ENCODE results near the gene PNMA8C.
A peak's percentile ranks its signal among the peaks of the same experiment; 100 is the strongest.
"Not testable (repeated sequence)": the region's sequence is repeated elsewhere in the genome, so short reads cannot be mapped to it uniquely, and the experiment has no call there.

Gene PNMA8C

GRCh38 chr19:46411088-46411924 is 17.4 kb downstream of the PNMA8C start:
- DNase-seq = no peak

- DNase-seq = no peak
These were observed 18.3 kb downstream of the PNMA8C start for GRCh38 chr19:46410205-46411087.

GRCh38 chr19:46409191-46409590 is 19.5 kb downstream of the PNMA8C start:
- no peak for DNase-seq

GRCh38 chr19:46408664-46409039 is 20.1 kb downstream of the PNMA8C start:
- no peak for DNase-seq

- DNase-seq = no peak
These were observed 20.7 kb downstream of the PNMA8C start for GRCh38 chr19:46407856-46408663.

GRCh38 chr19:46406976-46407375 is 21.8 kb downstream of the PNMA8C start:
- no peak for DNase-seq

- peak; percentile 41 for DNase-seq
These were observed 23.8 kb downstream of the PNMA8C start for GRCh38 chr19:46404753-46405468.

- no peak for DNase-seq
These were observed 24.5 kb downstream of the PNMA8C start for GRCh38 chr19:46404055-46404752.

GRCh38 chr19:46402725-46403124 is 26.0 kb downstream of the PNMA8C start:
- DNase-seq = no peak

GRCh38 chr19:46397801-46398479 is 30.8 kb downstream of the PNMA8C start:
- not testable (repeated sequence) for DNase-seq

GRCh38 chr19:46394402-46394797 is 34.3 kb downstream of the PNMA8C start:
- DNase-seq = no peak

- DNase-seq = no peak
These were observed 35.0 kb downstream of the PNMA8C start for GRCh38 chr19:46393456-46394401.

- no peak for DNase-seq
These were observed 35.9 kb downstream of the PNMA8C start for GRCh38 chr19:46392837-46393236.

- no peak for DNase-seq
These were observed 36.4 kb downstream of the PNMA8C start for GRCh38 chr19:46392252-46392801.

GRCh38 chr19:46391296-46392251 is 37.2 kb downstream of the PNMA8C start:
- no peak for DNase-seq

GRCh38 chr19:46390866-46391265 is 37.9 kb downstream of the PNMA8C start:
- no peak for DNase-seq

GRCh38 chr19:46390121-46390858 is 38.4 kb downstream of the PNMA8C start:
- no peak for DNase-seq

All from stimulated activated CD4-positive, alpha-beta T cell treated with anti-CD3 and anti-CD28 coated beads, Interleukin-15, amount 100 ng/mL, for 24 hours (primary cell).